ENCODE data around the gene CTDSPL.

Gene CTDSPL

GRCh38 chr3:37945156-37945806 lies 83.6 kb downstream of the CTDSPL start:
- DNase-seq, result no peak

GRCh38 chr3:37945807-37946530 lies 84.3 kb downstream of the CTDSPL start:
- DNase-seq, result no peak

GRCh38 chr3:37946531-37946889 lies 84.8 kb downstream of the CTDSPL start:
- DNase-seq, result no peak

- no peak for DNase-seq
These were observed 88.2 kb downstream of the CTDSPL start for GRCh38 chr3:37949866-37950265.

- DNase-seq, result no peak
These were observed 90.9 kb downstream of the CTDSPL start for GRCh38 chr3:37952564-37952963.

DNA sequence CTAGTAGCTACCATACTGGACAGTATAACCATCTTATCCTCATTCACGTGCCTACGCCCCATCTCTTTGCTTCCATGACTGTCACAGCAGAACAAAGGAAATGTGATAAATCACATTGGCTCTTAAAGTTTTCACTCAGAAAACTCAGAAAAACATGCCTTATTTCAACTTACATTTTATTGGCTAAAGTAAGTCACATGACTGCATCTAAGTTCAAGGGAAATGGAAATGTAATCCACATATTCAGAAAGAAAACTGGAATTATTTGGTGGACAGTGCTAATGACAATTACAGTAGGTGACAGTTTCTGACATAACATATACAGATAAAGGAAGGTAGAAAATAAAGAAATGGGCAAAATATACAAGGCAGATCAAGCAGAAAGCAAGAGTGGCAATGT lies 91.5 kb downstream of the CTDSPL start:
- DNase-seq, result no peak

DNA sequence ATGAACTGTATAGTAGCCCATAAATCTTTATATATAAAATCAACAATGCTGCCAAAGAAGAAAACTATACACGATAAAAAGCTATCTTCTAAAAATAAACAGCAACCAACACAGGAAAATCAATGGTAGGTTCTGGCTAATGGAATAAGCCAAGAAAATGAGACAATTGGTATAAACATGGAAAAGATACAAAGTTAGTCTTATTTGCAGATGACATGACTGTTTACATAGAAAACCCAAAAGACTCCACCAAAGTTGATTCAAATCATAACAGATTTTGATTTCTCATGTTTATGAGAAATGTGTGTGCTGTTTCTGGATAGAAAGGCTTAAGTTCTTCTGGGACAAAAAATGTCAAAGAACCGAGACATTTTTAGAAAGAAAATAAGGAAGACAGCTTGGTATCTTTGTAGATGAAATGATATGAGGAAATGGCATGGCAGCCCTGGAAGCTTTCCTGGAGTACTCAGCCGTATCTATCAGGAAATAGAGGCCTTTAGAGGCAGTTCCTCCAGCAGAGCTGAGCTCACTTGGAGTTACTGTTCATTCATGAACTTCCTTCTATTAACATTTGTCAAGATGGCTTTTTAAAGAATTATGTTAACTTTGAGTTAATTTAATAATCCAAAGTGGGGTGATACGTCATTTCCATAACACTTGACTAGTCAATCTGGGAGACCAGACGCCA lies 92.2 kb downstream of the CTDSPL start:
- DNase-seq, result no peak

DNA sequence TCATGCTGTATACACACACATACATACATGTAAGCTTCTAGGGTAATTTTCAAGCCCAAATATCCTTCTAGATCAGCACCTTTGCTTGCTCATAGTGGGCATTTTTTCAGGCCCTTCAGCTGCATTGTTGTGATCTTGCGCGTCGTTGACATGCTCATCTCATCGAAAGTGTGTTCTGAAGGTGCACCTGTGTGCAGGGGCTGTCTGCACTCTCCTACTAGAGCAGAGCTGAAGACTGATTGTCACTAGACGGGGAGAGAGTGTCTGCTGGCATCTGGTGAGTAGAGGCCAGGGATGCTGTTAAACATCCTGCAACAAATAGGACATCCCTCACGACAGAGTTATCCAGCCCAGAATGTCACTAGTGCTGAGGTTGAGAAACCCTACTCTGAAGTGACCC lies 93.2 kb downstream of the CTDSPL start:
- DNase-seq, result no peak

GRCh38 chr3:37955918-37956707 lies 94.4 kb downstream of the CTDSPL start:
- DNase-seq, result no peak

GRCh38 chr3:37956723-37957538 lies 95.3 kb downstream of the CTDSPL start:
- no peak for DNase-seq

- no peak for DNase-seq
These were observed 95.9 kb downstream of the CTDSPL start for GRCh38 chr3:37957539-37957936.

DNA sequence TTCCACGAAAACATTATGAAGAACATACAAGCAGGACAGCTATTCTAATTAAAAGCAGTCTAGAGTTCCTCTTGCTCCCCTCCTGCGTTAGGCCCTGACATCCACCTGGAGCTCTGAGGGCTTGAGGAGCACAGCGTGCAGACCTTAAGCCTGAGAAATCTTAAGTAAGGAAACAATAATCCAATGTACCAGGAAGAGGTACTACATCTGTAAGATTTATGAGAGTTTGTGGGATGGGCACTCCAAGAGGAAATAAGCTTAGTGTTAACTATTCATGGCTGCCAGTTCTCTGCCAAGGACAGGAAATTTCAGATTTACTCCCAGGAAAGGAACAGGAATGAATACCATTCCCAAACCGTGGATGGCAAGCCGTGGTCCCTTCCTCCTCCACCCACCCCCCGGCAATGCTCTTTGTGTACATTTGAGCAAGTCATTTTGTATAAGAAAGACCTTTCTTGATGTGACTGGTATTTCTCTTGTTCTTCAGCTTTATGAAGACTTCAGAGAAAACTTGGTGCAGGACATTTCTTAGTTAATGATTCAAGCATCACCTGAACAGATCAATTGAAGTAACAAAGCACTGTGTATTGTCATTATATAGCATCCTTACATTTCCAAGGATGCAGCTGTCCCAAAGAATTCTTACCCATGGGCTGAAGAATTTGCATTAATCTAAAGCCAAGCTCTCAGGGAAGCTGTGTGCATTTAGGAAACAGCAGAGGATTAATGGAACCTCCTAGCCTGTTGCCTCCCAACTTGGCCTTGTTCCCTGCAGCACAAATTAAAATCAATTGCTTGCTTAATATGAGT lies 100.1 kb downstream of the CTDSPL start:
- no peak for DNase-seq

DNA sequence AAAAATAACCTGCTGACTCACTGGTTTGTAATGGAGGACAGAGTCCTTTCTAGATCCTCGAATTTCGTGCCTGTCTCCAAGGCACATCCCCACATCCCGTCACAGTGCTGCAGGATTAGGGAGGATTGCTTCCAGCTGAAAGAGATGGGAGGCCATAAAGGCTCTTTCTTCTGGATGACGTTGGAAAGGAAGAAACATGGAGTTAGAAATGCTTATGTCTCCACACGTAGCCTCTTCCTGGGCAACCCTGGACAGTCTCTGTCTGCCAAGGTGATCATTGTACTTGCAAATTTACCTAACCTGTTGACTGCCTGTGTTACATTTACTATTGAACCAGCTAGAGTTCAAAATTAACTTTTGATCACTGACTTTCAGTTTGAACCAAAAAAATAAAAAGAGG lies 101.3 kb downstream of the CTDSPL start:
- no peak for DNase-seq

- no peak for DNase-seq
These were observed 102.0 kb downstream of the CTDSPL start for GRCh38 chr3:37963635-37964034.

GRCh38 chr3:37964146-37964545 lies 102.5 kb downstream of the CTDSPL start:
- DNase-seq, result no peak

- DNase-seq, result no peak
These were observed 103.0 kb downstream of the CTDSPL start for GRCh38 chr3:37964716-37965115.

DNA sequence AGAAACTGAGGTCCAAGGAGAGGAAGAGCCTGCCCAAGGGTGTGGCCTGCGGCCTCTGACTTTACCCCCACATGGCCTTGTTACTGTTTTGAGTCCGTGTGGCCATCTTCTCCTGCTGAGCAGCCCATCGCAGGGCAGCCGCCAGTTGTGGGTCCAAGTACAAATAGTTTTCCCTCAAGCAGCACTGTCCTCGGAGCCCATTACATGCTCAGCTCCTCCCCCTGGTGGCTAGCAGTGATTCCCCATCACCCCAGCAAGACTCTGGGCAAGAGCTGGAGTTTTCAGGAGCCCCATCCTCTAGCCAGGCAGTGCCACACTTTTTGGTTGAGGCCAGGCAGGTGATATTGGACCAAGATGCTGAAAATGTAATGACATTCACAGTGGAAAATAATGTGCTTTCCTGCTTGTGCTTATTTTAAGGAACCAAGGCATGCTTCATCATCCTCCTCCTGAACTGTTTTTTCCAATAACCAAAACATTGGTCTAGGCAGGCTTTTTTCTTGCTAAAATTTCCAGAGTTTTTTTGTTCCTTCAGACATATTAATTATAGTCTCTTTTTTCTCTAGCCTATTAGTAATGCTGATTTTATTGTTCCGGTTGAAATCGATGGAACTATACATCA lies 105.7 kb downstream of the CTDSPL start:
- DNase-seq, result no peak

- no peak for DNase-seq
These were observed 106.5 kb downstream of the CTDSPL start for GRCh38 chr3:37968199-37968598.

GRCh38 chr3:37968813-37969595 lies 107.3 kb downstream of the CTDSPL start:
- no peak for DNase-seq

- DNase-seq, result no peak
These were observed 108.0 kb downstream of the CTDSPL start for GRCh38 chr3:37969596-37970100.

All from cerebellar nuclear complex (tissue), 1 donor.